HEK293T (cell line): ENCODE data around the gene EFNA3.

Source experiments
- CTCF ChIA-PET: fragments of 350-600 bp; formaldehyde crosslinking; extraction: SDS; loops from one replicate; lab custom pipeline; 2021; ENCODE audit warnings: antibody characterized with exemption, inconsistent platforms; lab: Yijun Ruan, JAX
- POLR2A ChIA-PET: fragments of 350-600 bp; formaldehyde crosslinking; extraction: SDS; loops from one replicate; lab custom pipeline; 2020; ENCODE audit warnings: antibody characterized with exemption, inconsistent platforms; lab: Yijun Ruan, JAX
- DNase-seq: peaks from one replicate; pipeline ENCODE4 v3.0.0; 2012; ENCODE audit warnings: mixed read lengths; ENCODE audit errors: extremely low spot score
- ARNT ChIP-seq: fragments of 450-650 bp; IDR thresholded peaks from 2 replicates; pipeline ENCODE4 v1.6.1; 2017; ENCODE audit warnings: mild to moderate bottlenecking
- BHLHE40 ChIP-seq: fragments of 450-650 bp; IDR thresholded peaks from 2 replicates; pipeline ENCODE4 v1.6.1; 2016; ENCODE audit warnings: mild to moderate bottlenecking, moderate library complexity, borderline replicate concordance
- CTBP1 ChIP-seq: fragments of 450-650 bp; IDR thresholded peaks from 2 replicates; pipeline ENCODE4 v1.6.1; 2016; ENCODE audit warnings: borderline replicate concordance
- ELF4 ChIP-seq: fragments of 450-650 bp; IDR thresholded peaks from 2 replicates; pipeline ENCODE4 v1.6.1; 2017; ENCODE audit warnings: antibody characterized with exemption
- FOXA1 ChIP-seq: fragments of 450-650 bp; IDR thresholded peaks from 2 replicates; pipeline ENCODE4 v1.6.1; 2016; ENCODE audit warnings: mild to moderate bottlenecking
- FOXK2 ChIP-seq: fragments of 450-650 bp; IDR thresholded peaks from 2 replicates; pipeline ENCODE4 v1.6.1; 2016; ENCODE audit warnings: mild to moderate bottlenecking
- FOXM1 ChIP-seq: fragments of 450-650 bp; IDR thresholded peaks from 2 replicates; pipeline ENCODE4 v1.6.1; 2017; ENCODE audit warnings: mild to moderate bottlenecking, borderline replicate concordance
- HDGF ChIP-seq: fragments of 450-650 bp; IDR thresholded peaks from 2 replicates; pipeline ENCODE4 v1.6.1; 2017; ENCODE audit warnings: antibody characterized with exemption, borderline replicate concordance
- L3MBTL2 ChIP-seq: fragments of 450-650 bp; conservative IDR thresholded peaks from 2 replicates; pipeline ENCODE4 v1.6.1; 2016; ENCODE audit warnings: mild to moderate bottlenecking
- LEF1 ChIP-seq: fragments of 450-650 bp; IDR thresholded peaks from 2 replicates; pipeline ENCODE4 v1.6.1; 2017; ENCODE audit warnings: mild to moderate bottlenecking, borderline replicate concordance
- SP1 ChIP-seq: fragments of 450-650 bp; IDR thresholded peaks from 2 replicates; pipeline ENCODE4 v1.6.1; 2017
- SUZ12 ChIP-seq: fragments of 450-650 bp; IDR thresholded peaks from 2 replicates; pipeline ENCODE4 v1.6.1; 2016; ENCODE audit warnings: mild to moderate bottlenecking
- TARDBP ChIP-seq: fragments of 450-650 bp; IDR thresholded peaks from 2 replicates; pipeline ENCODE4 v1.6.1; 2016
- ZNF384 ChIP-seq: fragments of 450-650 bp; IDR thresholded peaks from 2 replicates; pipeline ENCODE4 v1.6.1; 2016
- TF ChIP-seq, protein P1 (sequence below): fragments of 450-650 bp; IDR thresholded peaks from 2 replicates; pipeline ENCODE4 v1.6.1; 2016

Gene EFNA3

GRCh38 chr1:155126556-155127104 lies 48.0 kb downstream of the EFNA3 start:
- TF ChIP-seq FOXK2: no peak
- TF ChIP-seq CTBP1: 0 out of 2 replicates have a peak, but pooled peaks have one; percentile 50
- TF ChIP-seq FOXA1: no peak
- TF ChIP-seq, protein P1, sequence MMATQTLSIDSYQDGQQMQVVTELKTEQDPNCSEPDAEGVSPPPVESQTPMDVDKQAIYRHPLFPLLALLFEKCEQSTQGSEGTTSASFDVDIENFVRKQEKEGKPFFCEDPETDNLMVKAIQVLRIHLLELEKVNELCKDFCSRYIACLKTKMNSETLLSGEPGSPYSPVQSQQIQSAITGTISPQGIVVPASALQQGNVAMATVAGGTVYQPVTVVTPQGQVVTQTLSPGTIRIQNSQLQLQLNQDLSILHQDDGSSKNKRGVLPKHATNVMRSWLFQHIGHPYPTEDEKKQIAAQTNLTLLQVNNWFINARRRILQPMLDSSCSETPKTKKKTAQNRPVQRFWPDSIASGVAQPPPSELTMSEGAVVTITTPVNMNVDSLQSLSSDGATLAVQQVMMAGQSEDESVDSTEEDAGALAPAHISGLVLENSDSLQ: peak; percentile 71
- DNase-seq: peak; percentile 33
- ChIA-PET CTCF (interaction anchor here (0.6 to 2.3 kb wide), 5 partner anchors 24 to 646 kb away, joined by 3 to 10 read pairs (median 3); no protein-coding TSS in a partner anchor), POLR2A (interaction anchor here (0.8 to 4.1 kb wide), 6 partner anchors 10 to 46 kb away, joined by 3 to 48 read pairs (median 8); partner anchors contain the start of genes DPM3, KRTCAP2 and SLC50A1)

- peak; percentile 73 for TF ChIP-seq L3MBTL2
- TF ChIP-seq SP1: no peak
- TF ChIP-seq FOXM1: no peak
- TF ChIP-seq ZNF384: no peak
- peak; percentile 57; the same call in 1 of the 2 replicates for TF ChIP-seq CTBP1
- CTCF ChIA-PET: interaction anchor here (0.6 to 2.3 kb wide), 4 partner anchors 9 to 646 kb away, joined by 3 to 8 read pairs (median 4); no protein-coding TSS in a partner anchor
- DNase-seq: peak; percentile 71
- POLR2A ChIA-PET: interaction anchor here (0.8 to 4.1 kb wide), 7 partner anchors 9 to 45 kb away, joined by 3 to 48 read pairs (median 7); partner anchors contain the start of genes DPM3, KRTCAP2 and SLC50A1
Measured at GRCh38 chr1:155127105-155127966, 48.7 kb downstream of the EFNA3 start, which contains the start of gene EFNA1. EFNA1 (plus strand) TSS chr1:155127876; CDS start chr1:155127978, 102 bp downstream.

DNA sequence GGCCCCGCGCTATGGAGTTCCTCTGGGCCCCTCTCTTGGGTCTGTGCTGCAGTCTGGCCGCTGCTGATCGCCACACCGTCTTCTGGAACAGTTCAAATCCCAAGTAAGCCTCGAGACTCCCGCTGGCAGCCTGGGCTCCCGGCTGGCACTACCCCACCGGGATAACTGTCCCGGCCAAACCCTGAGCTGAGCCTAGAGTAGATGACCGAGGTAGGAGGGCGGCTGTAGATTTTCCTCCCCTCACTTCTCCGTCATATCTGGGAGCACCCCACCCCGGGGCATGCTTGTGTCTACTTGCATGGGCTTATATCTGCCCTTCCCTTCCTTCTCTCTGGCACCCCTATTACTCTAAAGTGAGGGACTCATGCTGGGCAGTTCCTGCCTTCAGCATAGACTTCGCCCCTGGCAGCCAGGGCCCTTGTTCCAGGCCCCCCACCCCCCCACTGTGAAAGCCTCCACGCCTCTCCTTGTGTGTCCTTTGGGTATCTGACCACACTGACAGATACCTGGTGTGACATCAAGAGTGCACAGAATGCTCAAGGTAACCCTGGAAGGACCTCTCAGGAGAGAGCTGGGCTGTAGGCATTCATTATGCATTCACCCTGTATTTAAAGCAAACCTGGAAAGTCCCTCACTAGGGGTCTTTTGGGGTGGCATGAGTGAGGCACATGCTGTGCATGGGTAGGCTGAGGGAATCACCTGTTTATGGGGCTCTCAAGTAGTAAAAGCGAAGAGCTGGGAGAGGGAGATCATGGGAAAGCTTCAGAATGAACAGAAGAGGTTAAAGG lies 49.5 kb downstream of the EFNA3 start:
- POLR2A ChIA-PET: interaction anchor here (1.0 to 4.1 kb wide), 10 partner anchors 8 to 67 kb away, joined by 3 to 48 read pairs (median 7); partner anchors contain the start of genes DPM3, KRTCAP2 and SLC50A1
- CTCF ChIA-PET: interaction anchor here (0.8 to 1.4 kb wide), 6 partner anchors 10 to 123 kb away, joined by 3 to 5 read pairs (median 4); no protein-coding TSS in a partner anchor
- no peak for TF ChIP-seq SUZ12
- no peak for TF ChIP-seq SP1
- TF ChIP-seq, protein P1: no peak
- no peak for TF ChIP-seq FOXA1
- DNase-seq: no peak

- ChIA-PET CTCF (interaction anchor here (0.8 to 1.4 kb wide), 6 partner anchors 34 to 122 kb away, joined by 3 to 5 read pairs (median 4); partner anchors contain the start of gene KRTCAP2), POLR2A (interaction anchor here (1.0 to 4.1 kb wide), 9 partner anchors 7 to 66 kb away, joined by 3 to 48 read pairs (median 5); partner anchors contain the start of genes DPM3, KRTCAP2 and SLC50A1)
- DNase-seq: no peak
- no peak for TF ChIP-seq BHLHE40
Measured at GRCh38 chr1:155128755-155129473, 50.3 kb downstream of the EFNA3 start.

- TF ChIP-seq FOXM1: no peak
- TF ChIP-seq SUZ12: no peak
- no peak for TF ChIP-seq FOXA1
- TF ChIP-seq LEF1: no peak
- TF ChIP-seq TARDBP: no peak
- TF ChIP-seq HDGF: no peak
- TF ChIP-seq BHLHE40: no peak
- TF ChIP-seq L3MBTL2: no peak
- no peak for TF ChIP-seq ZNF384
- TF ChIP-seq, protein P1: no peak
- TF ChIP-seq ELF4: no peak
- TF ChIP-seq SP1: no peak
- TF ChIP-seq CTBP1: no peak
- no peak for TF ChIP-seq ARNT
- ChIA-PET POLR2A (interaction anchor here (0.8 to 4.0 kb wide), 5 partner anchors 10 to 79 kb away, joined by 3 to 16 read pairs (median 8); partner anchors contain the start of genes ADAM15, DPM3 and KRTCAP2), CTCF (interaction anchor here (0.6 to 2.2 kb wide), 4 partner anchors 38 to 46 kb away, joined by 3 to 14 read pairs (median 6); partner anchors contain the start of gene KRTCAP2)
- DNase-seq: no peak
Measured at GRCh38 chr1:155130272-155131006, 51.8 kb downstream of the EFNA3 start.
